NCI-H446 treated with DMSO at 0.1 percent for 48 hours (cell line): ENCODE results near the gene MACROD2.
"Not testable (repeated sequence)": the region's sequence is repeated elsewhere in the genome, so short reads cannot be mapped to it uniquely, and the experiment has no call there.

Experiments
- DNase-seq: peaks from one replicate; lab custom pipeline; 2025; lab: John Stamatoyannopoulos, UW

Gene MACROD2

DNA sequence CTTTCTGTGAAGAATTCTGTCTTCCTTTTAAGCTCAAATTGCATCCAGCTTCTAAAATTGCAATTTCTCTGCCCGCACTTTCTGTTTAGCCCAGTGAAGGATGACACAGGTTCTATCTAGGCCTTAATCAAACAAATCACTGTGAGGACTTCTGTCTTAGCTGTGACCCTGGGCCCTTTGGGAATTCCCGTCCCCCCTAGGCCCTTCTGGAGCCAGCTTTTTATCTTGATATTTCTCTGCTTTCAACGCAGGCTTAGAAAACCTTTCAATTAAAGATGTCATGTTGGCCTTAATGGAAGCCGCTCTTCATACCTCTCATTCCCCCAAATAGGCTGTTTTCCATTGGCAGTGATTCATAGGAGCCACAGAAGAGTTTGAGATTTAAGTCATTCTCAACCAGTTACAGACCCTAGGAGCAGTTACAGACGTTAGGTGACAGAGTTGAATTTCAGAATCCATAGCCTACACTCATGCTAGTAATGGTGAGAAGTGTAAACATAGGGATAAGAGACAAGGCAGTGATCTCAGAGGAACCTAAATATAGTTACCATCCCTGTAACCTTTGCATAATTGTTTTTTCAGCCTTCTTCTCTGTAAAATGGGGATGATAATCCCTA is 416.9 kb downstream of the MACROD2 start:
- DNase-seq, result no peak

DNA sequence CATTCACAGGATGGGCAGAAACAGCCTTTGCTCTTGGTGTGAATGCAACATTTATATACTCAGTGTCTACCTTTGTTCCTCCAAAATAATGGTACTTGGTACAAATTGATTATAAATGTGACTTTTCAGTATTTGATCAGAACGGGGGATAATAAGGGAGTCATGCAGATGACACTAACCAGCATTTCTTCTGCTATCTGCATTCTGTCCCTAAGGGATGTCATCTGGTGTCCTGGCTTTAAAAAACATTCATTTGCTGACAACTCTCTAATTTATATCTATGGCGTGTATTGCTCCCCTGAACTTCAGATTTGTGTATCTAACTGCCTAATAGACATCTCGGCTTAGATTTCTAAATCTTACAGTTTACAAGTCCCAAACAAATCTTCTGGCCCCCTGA is 418.5 kb downstream of the MACROD2 start:
- no peak for DNase-seq

- no peak for DNase-seq
Observed at GRCh38 chr20:14414560-14414959, 419.2 kb downstream of the MACROD2 start.

DNA sequence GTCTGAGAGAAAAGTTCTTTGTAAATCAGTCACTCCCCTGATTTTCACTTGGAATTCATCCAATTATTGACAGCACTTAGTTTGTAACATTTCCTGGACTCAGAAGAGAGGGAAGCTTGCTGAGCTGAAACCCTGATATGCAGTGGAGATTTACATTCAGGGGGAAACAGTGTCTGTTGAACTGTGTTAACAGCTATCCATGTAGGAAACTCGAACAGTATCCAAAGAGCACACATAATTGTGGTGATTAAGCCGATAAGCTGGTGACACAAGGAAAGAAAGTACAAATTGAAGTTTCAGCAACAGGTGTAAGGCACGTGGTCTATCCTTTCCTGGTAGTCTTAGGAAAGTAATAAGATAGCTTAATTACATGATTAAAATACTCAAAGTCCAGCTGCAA is 420.2 kb downstream of the MACROD2 start:
- DNase-seq, result no peak

- no peak for DNase-seq
Observed at GRCh38 chr20:14418376-14418775, 423.1 kb downstream of the MACROD2 start.

DNA sequence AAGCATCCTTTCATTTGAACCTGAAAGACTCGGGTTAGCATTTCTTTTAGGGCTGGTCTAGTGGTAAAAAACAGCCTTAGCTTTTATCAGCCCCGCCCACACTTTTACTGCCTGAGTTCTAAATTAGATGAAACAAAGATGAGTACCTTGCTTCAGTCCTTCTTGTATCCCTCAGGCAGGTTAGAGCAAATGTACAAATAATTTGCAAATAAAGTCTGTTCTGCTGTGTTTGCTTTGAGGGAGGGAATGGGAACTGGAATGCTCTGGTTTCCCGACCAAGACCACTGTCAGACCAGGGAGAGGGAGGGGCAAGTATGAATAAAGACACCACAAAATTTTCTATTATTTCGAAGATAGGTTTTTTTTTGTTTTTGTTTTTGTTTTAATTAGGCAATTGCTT is 427.6 kb downstream of the MACROD2 start:
- no peak for DNase-seq

GRCh38 chr20:14431568-14431967 is 436.3 kb downstream of the MACROD2 start:
- no peak for DNase-seq

GRCh38 chr20:14432085-14432484 is 436.8 kb downstream of the MACROD2 start:
- DNase-seq, result no peak

DNA sequence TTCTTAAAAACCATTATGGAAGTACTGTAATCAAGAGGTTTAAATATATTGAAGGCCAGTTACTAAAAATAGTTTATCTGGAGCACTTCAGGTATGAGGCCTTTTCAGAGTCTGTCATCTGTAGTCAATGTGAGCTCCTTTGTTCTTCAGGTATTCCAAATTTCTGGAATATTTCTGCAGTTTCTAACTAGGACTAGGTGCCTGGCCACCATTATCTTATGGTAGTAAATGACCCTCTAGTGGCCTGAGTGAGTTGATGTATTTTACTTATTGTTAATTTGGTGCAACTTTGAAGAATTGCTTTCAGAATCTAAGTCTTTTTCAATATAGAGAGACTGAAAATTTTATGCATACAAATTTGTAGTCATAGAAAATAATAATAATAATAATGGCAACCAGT is 437.3 kb downstream of the MACROD2 start:
- no peak for DNase-seq

DNA sequence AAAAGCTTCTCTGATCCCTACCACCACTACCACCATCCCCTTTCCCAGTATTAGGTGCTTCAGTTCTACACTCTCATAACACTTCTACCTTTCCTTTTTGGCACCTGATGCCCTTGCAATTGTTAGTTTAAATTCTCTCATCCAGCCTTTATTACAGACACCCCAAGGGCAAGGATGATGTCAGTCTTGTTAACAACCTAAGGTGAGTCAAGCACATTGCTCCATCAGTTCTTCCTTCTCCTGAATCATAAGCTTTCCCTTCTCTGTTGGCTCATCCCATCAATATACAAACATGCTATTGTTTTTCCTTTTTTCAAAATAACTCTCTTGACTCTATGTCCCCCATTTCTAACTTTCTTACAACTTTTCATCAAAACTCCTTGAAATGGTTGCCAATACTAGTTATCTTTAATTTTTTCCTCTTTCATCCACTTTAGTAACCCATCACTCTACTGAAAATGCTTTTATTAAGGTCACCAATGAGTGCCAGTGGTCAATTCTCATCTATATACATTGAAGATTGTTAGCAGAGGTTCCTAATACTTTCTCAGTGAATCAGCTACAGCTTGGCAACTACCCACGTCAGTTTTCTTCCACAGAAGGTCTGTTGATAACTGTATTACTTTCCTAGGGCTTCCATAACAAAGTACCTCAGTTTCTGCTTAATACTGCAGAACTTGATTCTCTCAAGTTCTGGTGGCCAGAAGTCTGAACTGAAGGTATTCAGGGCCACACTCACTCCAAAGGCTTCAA is 439.2 kb downstream of the MACROD2 start:
- no peak for DNase-seq

GRCh38 chr20:14441201-14441600 is 445.9 kb downstream of the MACROD2 start:
- no peak for DNase-seq

DNA sequence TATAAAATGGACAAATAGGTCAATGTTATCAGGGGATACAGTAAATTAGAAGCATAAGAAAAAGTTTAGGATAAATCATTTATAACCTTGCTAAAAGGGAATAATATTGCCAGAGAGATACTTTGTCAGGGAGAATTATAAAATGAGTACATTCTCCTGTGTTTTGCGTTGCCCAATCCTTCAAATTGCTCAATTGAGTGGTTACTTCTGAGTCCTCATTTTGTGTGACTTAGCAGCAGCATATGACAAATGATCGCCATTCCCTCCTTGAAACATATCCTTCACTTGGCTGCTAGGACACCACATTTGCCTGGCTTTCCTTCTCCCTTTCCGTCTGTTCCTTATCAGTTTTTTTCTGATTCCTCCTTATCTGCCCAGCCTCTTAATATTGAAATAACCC is 448.8 kb downstream of the MACROD2 start:
- no peak for DNase-seq

GRCh38 chr20:14445310-14445709 is 450.0 kb downstream of the MACROD2 start:
- DNase-seq, result no peak

DNA sequence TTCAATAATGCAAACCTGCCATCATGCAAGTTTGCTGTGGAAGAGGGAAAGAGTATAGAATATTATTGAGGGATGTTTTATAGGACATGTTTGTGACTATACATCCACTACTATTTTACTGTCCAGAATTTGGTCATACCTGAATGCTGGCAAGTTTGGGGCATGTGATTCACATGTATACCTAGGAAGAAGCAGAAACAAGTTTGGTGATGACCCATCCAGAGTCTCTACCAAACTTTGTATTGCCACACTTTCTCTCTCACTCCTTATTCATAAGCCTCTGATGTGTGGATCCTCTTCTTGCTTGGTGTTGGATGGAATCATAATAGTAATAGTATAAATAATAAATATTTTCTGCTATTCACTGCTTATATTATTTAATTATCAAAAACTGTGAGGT is 450.6 kb downstream of the MACROD2 start:
- DNase-seq, result no peak

- no peak for DNase-seq
Observed at GRCh38 chr20:14446446-14446845, 451.1 kb downstream of the MACROD2 start.

- DNase-seq, result peak; percentile 23
Observed at GRCh38 chr20:14449323-14449722, 454.0 kb downstream of the MACROD2 start.

- DNase-seq, result no peak
Observed at GRCh38 chr20:14450256-14450655, 454.9 kb downstream of the MACROD2 start.

DNA sequence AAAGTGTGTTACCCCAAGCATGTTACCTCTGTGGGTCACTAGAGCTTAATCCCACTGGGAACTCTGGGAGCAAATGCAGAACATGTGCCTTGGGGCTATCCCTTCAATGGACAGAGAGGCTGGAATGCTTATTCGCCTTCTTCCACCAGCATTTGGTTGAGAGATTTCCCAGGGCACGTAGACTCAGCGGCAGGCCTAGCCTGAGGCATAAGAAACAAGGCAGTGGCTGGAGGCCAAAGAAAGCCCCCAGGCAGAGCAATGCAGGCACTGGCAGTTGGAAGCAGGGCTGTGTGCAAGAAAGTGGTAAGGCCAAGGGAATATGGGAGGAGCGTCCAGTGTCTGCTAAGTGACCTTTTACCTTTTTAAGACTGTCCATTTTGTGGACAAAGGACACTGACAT is 456.1 kb downstream of the MACROD2 start:
- DNase-seq, result no peak

- DNase-seq, result no peak
Observed at GRCh38 chr20:14453259-14453658, 457.9 kb downstream of the MACROD2 start.

DNA sequence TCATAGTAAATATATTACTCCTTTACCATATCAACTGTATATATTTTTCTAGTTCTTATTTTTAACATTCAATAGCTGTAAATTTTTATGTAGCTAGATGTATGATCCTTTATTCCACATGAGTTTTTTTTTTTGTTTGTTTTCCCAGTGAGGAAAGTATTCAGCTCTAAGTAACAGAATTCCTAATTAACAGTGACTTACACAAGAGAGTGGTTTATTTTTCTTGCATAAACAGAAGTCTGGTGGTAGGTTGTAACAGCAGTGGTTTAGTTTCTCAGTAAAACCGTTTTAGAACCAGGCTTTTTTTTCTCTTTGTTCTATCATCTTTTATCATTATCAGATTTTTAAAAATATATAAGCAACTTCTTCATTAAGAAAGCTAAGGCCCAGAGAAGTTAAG is 459.0 kb downstream of the MACROD2 start:
- no peak for DNase-seq

- not testable (repeated sequence) for DNase-seq
Observed at GRCh38 chr20:14467104-14467827, 471.9 kb downstream of the MACROD2 start.

DNA sequence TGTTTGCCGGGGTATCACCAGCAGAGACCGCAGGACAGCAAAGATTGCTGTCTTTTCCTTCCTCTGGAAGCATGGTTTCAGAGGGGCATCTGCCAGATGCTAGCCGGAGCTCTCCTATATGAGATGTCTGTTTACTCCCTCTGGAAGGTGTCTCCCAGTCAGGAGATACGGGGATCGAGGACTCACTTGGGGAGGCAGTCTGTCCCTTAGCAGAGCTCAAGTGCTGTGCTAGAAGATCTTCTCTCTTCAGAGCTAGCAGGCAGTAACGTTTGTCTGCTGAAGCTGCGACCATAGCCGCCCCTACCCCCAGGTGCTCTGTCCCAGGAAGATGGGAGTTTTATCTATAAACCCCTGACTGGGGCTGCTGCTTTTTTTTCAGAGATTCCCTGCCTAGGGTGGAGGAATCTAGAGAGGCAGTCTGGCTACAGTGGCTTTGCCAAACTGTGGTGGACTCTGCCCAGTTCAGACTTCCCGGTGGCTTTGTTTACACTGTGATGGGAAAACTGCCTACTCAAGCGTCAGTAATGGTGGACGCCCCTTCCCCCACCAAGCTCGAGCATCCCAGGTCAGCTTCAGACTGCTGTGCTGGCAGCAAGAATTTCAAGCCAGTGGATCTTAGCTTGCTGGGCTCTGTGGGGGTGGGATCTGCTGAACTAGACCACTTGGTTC is 475.0 kb downstream of the MACROD2 start:
- DNase-seq, result peak; percentile 43
